K562 (cell line): Measurements from ENCODE around the gene HOXB4. TPM values are rescaled to one million over a fixed set of nuclear protein-coding genes. Genes with fewer than 3 reads are reported as not detected.

Source experiments
- NR1H2 ChIP-seq: sonication (generic); formaldehyde crosslinking; IDR thresholded peaks from 2 replicates; pipeline ENCODE4 v1.4.0; 2020; ENCODE audit warnings: mild to moderate bottlenecking, missing genetic modification reagents
- RFX1 ChIP-seq: fragments of 450-650 bp; IDR thresholded peaks from 2 replicates; pipeline ENCODE4 v1.6.1; 2016; ENCODE audit warnings: mild to moderate bottlenecking, moderate library complexity
- TAF7 ChIP-seq: fragments of 450-650 bp; IDR thresholded peaks from 2 replicates; pipeline ENCODE4 v1.6.1; 2016; ENCODE audit warnings: missing genetic modification characterization, missing compliant biosample characterization
- polyA plus RNA-seq, 8 experiments: library from polyadenylated mRNA; depleted of rRNA in 4 of 8; stranded (reverse) in 5 of 8; unstranded in 3 of 8; fragments of >200 nt; fragmentation: Nextera tagmentation in 2 of 8; fragmentation: Illumina TruSeq in 1 of 8; extraction: Ambion mirVana in 2 of 8; extraction: Trizol in 1 of 8; gene quantifications; 2 replicates each; pipeline versions ENCODE4 v1.2.1 to v1.2.3, GENCODE V29; 2011 to 2014; ENCODE audit warnings: inconsistent platforms in 1 of 8, missing spikeins in 1 of 8
- total RNA-seq, 7 experiments: library from RNA; depleted of rRNA in 6 of 7; stranded (reverse); fragments of >200 nt in 6 of 7; fragmentation: Illumina TruSeq in 2 of 7; extraction: Trizol in 2 of 7; gene quantifications; 2 replicates each; pipeline versions ENCODE4 v1.2.1 to v1.2.3, GENCODE V29; 2011 to 2021; ENCODE audit warnings: low replicate concordance in 1 of 7
- TF ChIP-seq, protein P1 (sequence below), 2 experiments: IDR thresholded peaks in 1 of 2; conservative IDR thresholded peaks in 1 of 2; 2 replicates each; pipeline ENCODE4 v1.6.1; 2016; ENCODE audit warnings: low read depth in 2 of 2, mild to moderate bottlenecking in 1 of 2, missing compliant biosample characterization in 1 of 2, missing genetic modification characterization in 1 of 2, moderate library complexity in 1 of 2
- TF ChIP-seq, protein P2 (sequence below): fragments of 450-650 bp; IDR thresholded peaks from 2 replicates; pipeline ENCODE4 v1.6.1; 2018; ENCODE audit not compliant: partially characterized antibody
- TF ChIP-seq, protein P3 (sequence below), 2 experiments: fragments of 450-650 bp in 1 of 2; sonication (generic) in 1 of 2; formaldehyde crosslinking in 1 of 2; IDR thresholded peaks; 2 replicates each; pipeline versions ENCODE4 v1.7.1 to v1.9.0; 2016 to 2022; ENCODE audit warnings: inconsistent platforms in 1 of 2, mild to moderate bottlenecking in 1 of 2, missing genetic modification reagents in 1 of 2

Gene HOXB4
- total and polyA plus RNA-seq, 9 of the 15 experiments (the other 6 are each of a cell fraction or from before 2014, with no cell fraction given), result 1.6 to 34.9 (median 14.9) TPM

DNA sequence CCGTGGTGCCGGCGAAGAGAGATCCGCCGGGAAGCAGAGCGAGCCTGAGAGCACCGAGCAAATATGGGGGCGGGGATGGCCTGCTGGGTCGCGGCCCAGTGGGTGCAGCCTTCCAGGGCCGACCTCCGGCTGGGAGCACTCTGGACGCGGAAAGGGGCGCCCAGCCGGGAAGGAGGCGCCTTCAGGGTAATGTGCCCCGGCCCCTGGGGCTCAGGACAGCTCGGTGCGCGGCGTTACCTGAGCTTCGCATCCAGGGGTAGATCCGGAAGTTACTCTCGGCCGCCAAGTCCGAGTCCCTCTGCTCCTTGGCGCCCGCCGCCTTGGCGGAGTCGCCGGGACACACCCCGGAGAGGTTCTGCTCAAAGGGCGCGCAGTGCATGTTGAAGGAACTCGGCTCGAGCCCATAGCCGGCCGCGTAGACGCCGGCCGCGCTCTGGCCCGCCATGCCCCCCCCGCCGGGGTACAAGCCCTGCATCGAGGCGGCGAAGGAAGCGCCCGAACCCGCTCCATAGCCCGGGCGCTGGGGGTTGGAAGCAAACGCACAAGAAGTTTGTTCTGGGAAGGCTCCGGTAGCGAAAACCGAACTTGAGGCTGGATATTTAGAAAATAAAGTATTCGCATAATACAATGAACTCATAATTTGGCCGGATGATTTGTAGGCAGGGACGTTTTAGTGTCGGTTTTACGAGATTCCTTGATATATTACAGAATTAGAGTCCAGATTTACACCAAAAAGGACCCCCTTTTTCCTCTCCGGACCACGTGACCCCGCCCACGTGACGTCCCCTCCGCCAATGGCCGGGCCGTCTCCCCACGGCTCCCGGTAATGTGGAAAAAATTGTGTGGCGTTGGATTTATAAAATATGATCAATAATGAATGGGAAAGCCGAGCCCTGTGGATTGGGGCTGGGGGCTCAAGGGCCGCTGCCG, 32.4 kb upstream of the HOXB4 start, which contains the start of gene HOXB7 (continued):
- TF ChIP-seq, protein P1, sequence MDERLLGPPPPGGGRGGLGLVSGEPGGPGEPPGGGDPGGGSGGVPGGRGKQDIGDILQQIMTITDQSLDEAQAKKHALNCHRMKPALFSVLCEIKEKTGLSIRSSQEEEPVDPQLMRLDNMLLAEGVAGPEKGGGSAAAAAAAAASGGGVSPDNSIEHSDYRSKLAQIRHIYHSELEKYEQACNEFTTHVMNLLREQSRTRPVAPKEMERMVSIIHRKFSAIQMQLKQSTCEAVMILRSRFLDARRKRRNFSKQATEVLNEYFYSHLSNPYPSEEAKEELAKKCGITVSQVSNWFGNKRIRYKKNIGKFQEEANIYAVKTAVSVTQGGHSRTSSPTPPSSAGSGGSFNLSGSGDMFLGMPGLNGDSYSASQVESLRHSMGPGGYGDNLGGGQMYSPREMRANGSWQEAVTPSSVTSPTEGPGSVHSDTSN (CRISPR knock-in tag; IDR thresholded peaks at IDR 0.05; ENCODE audit: low read depth), result no peak
- TF ChIP-seq, protein P1 (tag; conservative IDR thresholded peaks at IDR 0.05; ENCODE audit: low read depth), result no peak
- TF ChIP-seq, protein P2, sequence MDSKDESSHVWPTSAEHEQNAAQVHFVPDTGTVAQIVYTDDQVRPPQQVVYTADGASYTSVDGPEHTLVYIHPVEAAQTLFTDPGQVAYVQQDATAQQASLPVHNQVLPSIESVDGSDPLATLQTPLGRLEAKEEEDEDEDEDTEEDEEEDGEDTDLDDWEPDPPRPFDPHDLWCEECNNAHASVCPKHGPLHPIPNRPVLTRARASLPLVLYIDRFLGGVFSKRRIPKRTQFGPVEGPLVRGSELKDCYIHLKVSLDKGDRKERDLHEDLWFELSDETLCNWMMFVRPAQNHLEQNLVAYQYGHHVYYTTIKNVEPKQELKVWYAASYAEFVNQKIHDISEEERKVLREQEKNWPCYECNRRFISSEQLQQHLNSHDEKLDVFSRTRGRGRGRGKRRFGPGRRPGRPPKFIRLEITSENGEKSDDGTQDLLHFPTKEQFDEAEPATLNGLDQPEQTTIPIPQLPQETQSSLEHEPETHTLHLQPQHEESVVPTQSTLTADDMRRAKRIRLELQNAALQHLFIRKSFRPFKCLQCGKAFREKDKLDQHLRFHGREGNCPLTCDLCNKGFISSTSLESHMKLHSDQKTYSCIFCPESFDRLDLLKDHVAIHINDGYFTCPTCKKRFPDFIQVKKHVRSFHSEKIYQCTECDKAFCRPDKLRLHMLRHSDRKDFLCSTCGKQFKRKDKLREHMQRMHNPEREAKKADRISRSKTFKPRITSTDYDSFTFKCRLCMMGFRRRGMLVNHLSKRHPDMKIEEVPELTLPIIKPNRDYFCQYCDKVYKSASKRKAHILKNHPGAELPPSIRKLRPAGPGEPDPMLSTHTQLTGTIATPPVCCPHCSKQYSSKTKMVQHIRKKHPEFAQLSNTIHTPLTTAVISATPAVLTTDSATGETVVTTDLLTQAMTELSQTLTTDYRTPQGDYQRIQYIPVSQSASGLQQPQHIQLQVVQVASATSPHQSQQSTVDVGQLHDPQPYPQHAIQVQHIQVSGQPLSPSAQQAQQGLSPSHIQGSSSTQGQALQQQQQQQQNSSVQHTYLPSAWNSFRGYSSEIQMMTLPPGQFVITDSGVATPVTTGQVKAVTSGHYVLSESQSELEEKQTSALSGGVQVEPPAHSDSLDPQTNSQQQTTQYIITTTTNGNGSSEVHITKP, result peak; percentile 56
- TF ChIP-seq RFX1 (no peak), NR1H2 (CRISPR knock-in tag) (no peak), TAF7 (tag) (no peak)
- TF ChIP-seq, protein P3, sequence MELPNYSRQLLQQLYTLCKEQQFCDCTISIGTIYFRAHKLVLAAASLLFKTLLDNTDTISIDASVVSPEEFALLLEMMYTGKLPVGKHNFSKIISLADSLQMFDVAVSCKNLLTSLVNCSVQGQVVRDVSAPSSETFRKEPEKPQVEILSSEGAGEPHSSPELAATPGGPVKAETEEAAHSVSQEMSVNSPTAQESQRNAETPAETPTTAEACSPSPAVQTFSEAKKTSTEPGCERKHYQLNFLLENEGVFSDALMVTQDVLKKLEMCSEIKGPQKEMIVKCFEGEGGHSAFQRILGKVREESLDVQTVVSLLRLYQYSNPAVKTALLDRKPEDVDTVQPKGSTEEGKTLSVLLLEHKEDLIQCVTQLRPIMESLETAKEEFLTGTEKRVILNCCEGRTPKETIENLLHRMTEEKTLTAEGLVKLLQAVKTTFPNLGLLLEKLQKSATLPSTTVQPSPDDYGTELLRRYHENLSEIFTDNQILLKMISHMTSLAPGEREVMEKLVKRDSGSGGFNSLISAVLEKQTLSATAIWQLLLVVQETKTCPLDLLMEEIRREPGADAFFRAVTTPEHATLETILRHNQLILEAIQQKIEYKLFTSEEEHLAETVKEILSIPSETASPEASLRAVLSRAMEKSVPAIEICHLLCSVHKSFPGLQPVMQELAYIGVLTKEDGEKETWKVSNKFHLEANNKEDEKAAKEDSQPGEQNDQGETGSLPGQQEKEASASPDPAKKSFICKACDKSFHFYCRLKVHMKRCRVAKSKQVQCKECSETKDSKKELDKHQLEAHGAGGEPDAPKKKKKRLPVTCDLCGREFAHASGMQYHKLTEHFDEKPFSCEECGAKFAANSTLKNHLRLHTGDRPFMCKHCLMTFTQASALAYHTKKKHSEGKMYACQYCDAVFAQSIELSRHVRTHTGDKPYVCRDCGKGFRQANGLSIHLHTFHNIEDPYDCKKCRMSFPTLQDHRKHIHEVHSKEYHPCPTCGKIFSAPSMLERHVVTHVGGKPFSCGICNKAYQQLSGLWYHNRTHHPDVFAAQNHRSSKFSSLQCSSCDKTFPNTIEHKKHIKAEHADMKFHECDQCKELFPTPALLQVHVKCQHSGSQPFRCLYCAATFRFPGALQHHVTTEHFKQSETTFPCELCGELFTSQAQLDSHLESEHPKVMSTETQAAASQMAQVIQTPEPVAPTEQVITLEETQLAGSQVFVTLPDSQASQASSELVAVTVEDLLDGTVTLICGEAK (IDR thresholded peaks at IDR 0.05), result peak; percentile 32; the same call in 1 of the 2 replicates
- TF ChIP-seq, protein P3 (CRISPR knock-in tag; IDR thresholded peaks at IDR 0.05), result no peak
